Caco-2 (cell line): ENCODE measurements around the gene DLD. TPM values are rescaled to one million over a fixed set of nuclear protein-coding genes. Genes with fewer than 3 reads are reported as not detected.
"Not testable (repeated sequence)": the region's sequence is repeated elsewhere in the genome, so short reads cannot be mapped to it uniquely, and the experiment has no call there.

Experiments
- BruUV-seq: library from RNA; stranded (reverse); fragments of 400-500 nt; replicated peaks from 2 replicates; lab custom pipeline; 2021; lab: Mats Ljungman, UMichigan
- CTCF ChIA-PET: fragments of 300-600 bp; sonication (Branson Sonifier 250); formaldehyde crosslinking; loops from one replicate; lab custom pipeline; 2022; ENCODE audit warnings: antibody characterized with exemption; lab: Charles Lee
- POLR2A ChIA-PET: fragments of 300-600 bp; sonication (Branson Sonifier 250); formaldehyde crosslinking; loops from one replicate; lab custom pipeline; 2022; ENCODE audit warnings: antibody characterized with exemption; lab: Charles Lee
- DNase-seq, 2 experiments: peaks; one replicate each; pipeline versions ENCODE4 v3.0.0 to v3.0.0-alpha.2; 2020 to 2022
- H3K27me3 ChIP-seq: replicated peaks from 2 replicates; pipeline ENCODE4 v1.6.0; 2011; ENCODE audit warnings: low read length; ENCODE audit not compliant: control insufficient read depth, insufficient read depth
- H3K36me3 ChIP-seq: 2 replicates; pipeline ENCODE4 v1.5.1; 2011; ENCODE audit warnings: low read length; ENCODE audit not compliant: control insufficient read depth, insufficient read depth
- H3K4me1 ChIP-seq: fragments of 250-450 bp; sonication (Bioruptor Pico); 2 replicates; pipeline ENCODE4 v1.5.1; 2020; ENCODE audit warnings: mild to moderate bottlenecking
- H3K4me3 ChIP-seq: 2 replicates; pipeline ENCODE4 v1.5.1; 2011; ENCODE audit warnings: low read depth, mild to moderate bottlenecking, control low read depth, low read length
- H3K9me3 ChIP-seq: fragments of 250-450 bp; sonication (Bioruptor Pico); 2 replicates; pipeline ENCODE4 v1.5.1; 2020; ENCODE audit warnings: mild to moderate bottlenecking, moderate library complexity
- H3K27ac Mint-ChIP-seq: one replicate; pipeline ENCODE4 v1.8.0; 2022; ENCODE audit warnings: mixed read lengths; ENCODE audit not compliant: unreplicated experiment
- H3K27me3 Mint-ChIP-seq: one replicate; pipeline ENCODE4 v1.8.0; 2022; ENCODE audit warnings: mixed read lengths; ENCODE audit not compliant: insufficient read depth, unreplicated experiment
- H3K36me3 Mint-ChIP-seq: one replicate; pipeline ENCODE4 v1.8.0; 2022; ENCODE audit warnings: mild to moderate bottlenecking, mixed read lengths; ENCODE audit not compliant: insufficient read depth, unreplicated experiment
- H3K4me1 Mint-ChIP-seq: one replicate; pipeline ENCODE4 v1.8.0; 2022; ENCODE audit warnings: low read depth, mixed read lengths; ENCODE audit not compliant: unreplicated experiment
- H3K4me3 Mint-ChIP-seq: one replicate; pipeline ENCODE4 v1.8.0; 2022; ENCODE audit warnings: mild to moderate bottlenecking, moderate library complexity, mixed read lengths; ENCODE audit not compliant: unreplicated experiment
- H3K9me3 Mint-ChIP-seq: one replicate; pipeline ENCODE4 v1.8.0; 2022; ENCODE audit warnings: mixed read lengths; ENCODE audit not compliant: unreplicated experiment
- intact Hi-C: fragments of 100-400 bp; cut with micrococcal nuclease; formaldehyde crosslinking; loops from one replicate; pipeline ENCODE4 v1.10.0; 2022; ENCODE audit not compliant: unreplicated experiment
- total RNA-seq: library from RNA; stranded (reverse); gene quantifications from 2 replicates; pipeline ENCODE4 v1.2.3, GENCODE V29; 2022
- TF ChIP-seq, protein P1 (sequence below), 2 experiments: fragments of 200-600 bp in 1 of 2; IDR thresholded peaks; 1 replicate in 1 of 2; 2 replicates in 1 of 2; pipeline versions ENCODE4 v1.5.1 to v1.8.0; 2011 to 2022; ENCODE audit warnings: antibody characterized with exemption in 1 of 2, control low read depth in 1 of 2, inconsistent platforms in 1 of 2, low read depth in 1 of 2, low read length in 1 of 2, mild to moderate bottlenecking in 1 of 2, moderate library complexity in 1 of 2; ENCODE audit not compliant: insufficient read depth in 1 of 2, severe bottlenecking in 1 of 2, unreplicated experiment in 1 of 2

The DLD gene
- total RNA-seq, 1 experiment from 2014 or later = 141 TPM

DNA sequence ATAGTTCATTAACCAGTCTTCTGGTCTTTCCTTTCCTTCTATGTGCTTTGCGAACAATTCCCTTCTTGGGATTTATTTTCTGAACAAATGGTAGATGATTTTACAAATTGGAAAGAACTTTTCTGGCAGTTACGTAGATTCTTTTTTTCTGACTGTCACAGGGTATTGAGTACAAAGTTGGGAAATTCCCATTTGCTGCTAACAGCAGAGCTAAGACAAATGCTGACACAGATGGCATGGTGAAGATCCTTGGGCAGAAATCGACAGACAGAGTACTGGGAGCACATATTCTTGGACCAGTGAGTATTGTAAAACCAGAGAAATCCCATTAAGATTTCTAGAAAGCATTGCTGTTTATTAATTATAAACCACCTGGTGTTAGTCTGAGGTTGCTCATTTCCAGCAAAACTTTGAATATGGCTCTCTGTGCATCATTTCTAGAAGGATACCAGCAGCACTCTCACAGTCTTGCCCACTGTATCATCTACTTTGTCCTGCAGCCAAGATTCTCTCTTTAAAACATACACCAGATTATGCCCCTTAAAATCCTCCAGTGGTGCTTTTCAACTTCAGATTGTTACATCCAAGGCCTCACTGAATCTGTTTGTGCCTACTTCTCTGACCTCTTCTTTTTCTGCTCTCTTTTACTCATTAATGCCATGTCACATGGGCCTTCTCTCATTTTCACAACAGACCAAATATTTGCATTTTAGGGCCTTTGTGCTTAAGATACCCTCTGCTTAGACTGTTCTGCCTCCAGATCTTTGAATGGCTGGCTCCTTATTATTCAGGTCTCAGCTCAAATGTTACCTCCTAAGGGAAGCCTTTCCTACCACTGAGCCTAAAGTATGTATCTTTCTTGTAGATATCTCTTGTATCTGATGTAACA, 27.0 kb downstream of the DLD start:
- POLR2A ChIA-PET = no interaction called here
- H3K27ac Mint-ChIP-seq = no peak overlapping the region

DNA sequence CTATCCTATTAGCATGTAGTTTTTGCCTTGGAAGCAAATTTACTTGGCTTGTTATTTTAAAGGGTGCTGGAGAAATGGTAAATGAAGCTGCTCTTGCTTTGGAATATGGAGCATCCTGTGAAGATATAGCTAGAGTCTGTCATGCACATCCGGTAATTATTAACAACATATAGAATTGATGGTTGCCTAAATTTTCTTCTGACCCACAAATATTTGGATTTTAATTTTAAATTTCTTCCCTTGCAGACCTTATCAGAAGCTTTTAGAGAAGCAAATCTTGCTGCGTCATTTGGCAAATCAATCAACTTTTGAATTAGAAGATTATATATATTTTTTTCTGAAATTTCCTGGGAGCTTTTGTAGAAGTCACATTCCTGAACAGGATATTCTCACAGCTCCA, 28.0 kb downstream of the DLD start:
- Mint-ChIP-seq H3K4me3 (no peak overlapping the region), H3K9me3 (no peaks in the 10 kb centered on the region), H3K36me3 (peaks cover 77% of the 10 kb centered on the region), H3K27me3 (no peaks in the 10 kb centered on the region), H3K27ac (no peak overlapping the region), H3K4me1 (peaks cover 5% of the 10 kb centered on the region)
- Histone ChIP-seq H3K4me1 (0 out of 2 replicates have a peak, but pooled peaks cover 6% of the 10 kb centered on the region), H3K4me3 (no peak overlapping the region), H3K36me3 (peaks cover 5% of the 10 kb centered on the region), H3K9me3 (no peaks in the 10 kb centered on the region), H3K27me3 (no peaks in the 10 kb centered on the region)
- POLR2A ChIA-PET = no interaction called here
- DNase-seq = no peak
- TF ChIP-seq, protein P1, sequence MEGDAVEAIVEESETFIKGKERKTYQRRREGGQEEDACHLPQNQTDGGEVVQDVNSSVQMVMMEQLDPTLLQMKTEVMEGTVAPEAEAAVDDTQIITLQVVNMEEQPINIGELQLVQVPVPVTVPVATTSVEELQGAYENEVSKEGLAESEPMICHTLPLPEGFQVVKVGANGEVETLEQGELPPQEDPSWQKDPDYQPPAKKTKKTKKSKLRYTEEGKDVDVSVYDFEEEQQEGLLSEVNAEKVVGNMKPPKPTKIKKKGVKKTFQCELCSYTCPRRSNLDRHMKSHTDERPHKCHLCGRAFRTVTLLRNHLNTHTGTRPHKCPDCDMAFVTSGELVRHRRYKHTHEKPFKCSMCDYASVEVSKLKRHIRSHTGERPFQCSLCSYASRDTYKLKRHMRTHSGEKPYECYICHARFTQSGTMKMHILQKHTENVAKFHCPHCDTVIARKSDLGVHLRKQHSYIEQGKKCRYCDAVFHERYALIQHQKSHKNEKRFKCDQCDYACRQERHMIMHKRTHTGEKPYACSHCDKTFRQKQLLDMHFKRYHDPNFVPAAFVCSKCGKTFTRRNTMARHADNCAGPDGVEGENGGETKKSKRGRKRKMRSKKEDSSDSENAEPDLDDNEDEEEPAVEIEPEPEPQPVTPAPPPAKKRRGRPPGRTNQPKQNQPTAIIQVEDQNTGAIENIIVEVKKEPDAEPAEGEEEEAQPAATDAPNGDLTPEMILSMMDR (IDR thresholded peaks at IDR 0.05; ENCODE audit: insufficient read depth in 1 of 2, low read depth in 1 of 2, low read length in 1 of 2, severe bottlenecking in 1 of 2, unreplicated experiment in 1 of 2) = no peak
- CTCF ChIA-PET = no interaction called here
- intact Hi-C loops = no loop called here
- BruUV-seq = no TSS peak

More for the DNA sequence above, 27.0 kb downstream of the DLD start:
- H3K9me3 Mint-ChIP-seq = no peaks in the 10 kb centered on the region
- TF ChIP-seq, protein P1 (IDR thresholded peaks at IDR 0.05; ENCODE audit: insufficient read depth in 1 of 2, low read depth in 1 of 2, low read length in 1 of 2, severe bottlenecking in 1 of 2, unreplicated experiment in 1 of 2) = no peak
- intact Hi-C loops = no loop called here
- no TSS peak for BruUV-seq
- no peak for DNase-seq
- H3K36me3 ChIP-seq = peaks cover 5% of the 10 kb centered on the region
- no peak overlapping the region for H3K4me3 ChIP-seq
- H3K4me3 Mint-ChIP-seq = no peak overlapping the region
- peaks cover 5% of the 10 kb centered on the region for H3K4me1 Mint-ChIP-seq
- 0 out of 2 replicates have a peak, but pooled peaks cover 6% of the 10 kb centered on the region for H3K4me1 ChIP-seq
- peaks cover 77% of the 10 kb centered on the region for H3K36me3 Mint-ChIP-seq
- no peaks in the 10 kb centered on the region for H3K27me3 ChIP-seq
- H3K9me3 ChIP-seq = no peaks in the 10 kb centered on the region
- H3K27me3 Mint-ChIP-seq = no peaks in the 10 kb centered on the region
- CTCF ChIA-PET = no interaction called here

DNA sequence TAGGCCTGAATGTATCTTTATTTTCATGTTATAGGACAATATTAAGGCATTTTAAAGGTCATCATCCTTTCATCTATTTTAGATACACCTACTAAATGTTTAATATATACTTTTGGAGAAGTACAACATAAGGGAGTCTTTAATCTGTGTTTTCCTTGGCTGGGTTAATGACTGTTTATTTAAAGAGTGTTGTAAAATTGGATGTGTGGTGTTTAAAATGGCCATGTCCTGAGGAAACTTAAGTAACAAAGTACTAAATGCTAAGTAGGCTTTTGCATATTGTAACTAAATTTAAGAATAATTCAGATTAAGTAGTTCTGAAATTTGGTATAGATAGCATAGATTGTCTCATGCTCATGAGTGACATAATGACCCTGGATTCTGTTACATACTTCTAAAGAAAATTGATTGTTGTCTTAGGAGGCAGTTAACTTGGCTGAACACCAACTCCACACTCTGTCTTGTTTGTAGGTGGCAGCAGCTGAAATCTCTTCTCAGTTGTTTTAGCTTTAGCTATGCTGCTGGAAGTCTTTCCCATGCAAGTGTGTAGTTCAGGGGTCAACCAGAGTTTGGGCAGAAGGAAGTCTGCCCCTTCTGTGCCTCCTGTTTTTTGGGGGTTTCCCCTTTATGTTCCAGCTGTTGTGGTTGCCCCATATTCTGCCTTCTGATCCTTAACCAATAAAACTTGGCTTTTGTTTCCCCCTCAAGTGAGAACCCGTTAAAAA, 29.2 kb downstream of the DLD start:
- no peaks in the 10 kb centered on the region for H3K27me3 ChIP-seq
- Mint-ChIP-seq H3K27me3 (no peaks in the 10 kb centered on the region), H3K4me1 (peaks cover 5% of the 10 kb centered on the region), H3K4me3 (no peak overlapping the region), H3K9me3 (no peaks in the 10 kb centered on the region), H3K27ac (no peak overlapping the region), H3K36me3 (peaks cover 86% of the 10 kb centered on the region)
- TF ChIP-seq, protein P1 (IDR thresholded peaks at IDR 0.05; ENCODE audit: insufficient read depth in 1 of 2, low read depth in 1 of 2, low read length in 1 of 2, severe bottlenecking in 1 of 2, unreplicated experiment in 1 of 2) = no peak
- H3K36me3 ChIP-seq = peaks cover 5% of the 10 kb centered on the region
- H3K9me3 ChIP-seq = no peaks in the 10 kb centered on the region
- 0 out of 2 replicates have a peak, but pooled peaks cover 6% of the 10 kb centered on the region for H3K4me1 ChIP-seq
- CTCF ChIA-PET = no interaction called here
- POLR2A ChIA-PET = no interaction called here
- no peak for DNase-seq
- H3K4me3 ChIP-seq = no peak overlapping the region
- intact Hi-C loops = no loop called here
- BruUV-seq = no TSS peak

DNA sequence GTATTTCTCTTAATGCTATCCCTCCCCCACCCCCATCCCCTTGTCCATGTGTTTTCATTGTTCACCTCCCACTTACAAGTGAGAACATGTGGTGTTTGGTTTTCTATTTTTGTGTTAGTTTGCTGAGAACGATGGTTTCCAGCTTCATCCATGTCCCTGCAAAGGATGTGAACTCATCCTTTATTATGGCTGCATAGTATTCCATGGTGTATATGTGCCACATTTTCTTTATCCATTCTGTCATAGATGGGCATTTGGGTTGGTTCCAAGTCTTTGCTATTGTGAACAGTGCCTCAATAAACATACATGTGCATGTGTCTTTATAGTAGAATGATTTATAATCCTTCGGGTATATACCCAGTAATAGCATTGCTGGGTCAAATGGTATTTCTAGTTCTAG, 30.8 kb downstream of the DLD start:
- H3K4me3 Mint-ChIP-seq, H3K4me1 Mint-ChIP-seq, H3K4me1 ChIP-seq, H3K27me3 Mint-ChIP-seq, POLR2A ChIA-PET, DNase-seq, H3K27ac Mint-ChIP-seq, CTCF ChIA-PET, intact Hi-C loops, BruUV-seq, H3K36me3 ChIP-seq, H3K9me3 Mint-ChIP-seq, H3K9me3 ChIP-seq, H3K4me3 ChIP-seq, H3K27me3 ChIP-seq: not testable (repeated sequence)
- peaks cover 97% of the 10 kb centered on the region for H3K36me3 Mint-ChIP-seq
